ENCODE results near the gene PCGF6. TPM values are rescaled to one million over a fixed set of nuclear protein-coding genes. Genes with fewer than 3 reads are reported as not detected.

Gene PCGF6
- polyA plus RNA-seq, 4 donors, result 5.9 to 7.1 (median 6.5) TPM

- peaks cover 0 to 10% of the 10 kb centered on the region in 2 donors for H3K9me3 ChIP-seq (ENCODE audit: control insufficient read depth in 2 of 2, insufficient read depth in 1 of 2, low read depth in 1 of 2, low read length in 1 of 2)
- FAIRE-seq (no peak), DNase-seq (peak; percentile 15 to 67)
- H3K4me1 ChIP-seq (ENCODE audit: control insufficient read depth in 3 of 3, insufficient read depth in 2 of 3, low read depth in 1 of 3, low read length in 2 of 3), result peaks cover 0 to 4% (median 0%) of the 10 kb centered on the region in 3 donors
- no peak overlapping the region for H3K4me3 ChIP-seq (ENCODE audit: low read depth in 1 of 3, low read length in 3 of 3)
- 2 to 8% (median 2%) methylated on average over 11 of the region's 11 CpGs for WGBS, 3 donors
- no peaks in the 10 kb centered on the region for H3K36me3 ChIP-seq (ENCODE audit: control insufficient read depth in 3 of 3, insufficient read depth in 2 of 3, low read depth in 1 of 3, low read length in 3 of 3)
- peaks cover 21 to 54% (median 28%) of the 10 kb centered on the region in 3 donors for H3K27me3 ChIP-seq (ENCODE audit: control insufficient read depth in 3 of 3, insufficient read depth in 3 of 3, low read length in 3 of 3)
- H3K27ac ChIP-seq (ENCODE audit: low read depth in 1 of 3, low read length in 2 of 3), result no peak overlapping the region
These were observed 72.1 kb downstream of the PCGF6 start for GRCh38 chr10:103278862-103279298.

GRCh38 chr10:103278537-103278823, 72.5 kb downstream of the PCGF6 start:
- Histone ChIP-seq H3K27me3 (ENCODE audit: control insufficient read depth in 3 of 3, insufficient read depth in 3 of 3, low read length in 3 of 3) (peaks cover 21 to 55% (median 28%) of the 10 kb centered on the region in 3 donors), H3K4me3 (ENCODE audit: low read depth in 1 of 3, low read length in 3 of 3) (no peak overlapping the region), H3K9me3 (ENCODE audit: control insufficient read depth in 2 of 2, insufficient read depth in 1 of 2, low read depth in 1 of 2, low read length in 1 of 2) (peaks cover 0 to 10% of the 10 kb centered on the region in 2 donors), H3K4me1 (ENCODE audit: control insufficient read depth in 3 of 3, insufficient read depth in 2 of 3, low read depth in 1 of 3, low read length in 2 of 3) (peaks cover 0 to 4% (median 0%) of the 10 kb centered on the region in 3 donors), H3K27ac (ENCODE audit: low read depth in 1 of 3, low read length in 2 of 3) (no peak overlapping the region), H3K36me3 (ENCODE audit: control insufficient read depth in 3 of 3, insufficient read depth in 2 of 3, low read depth in 1 of 3, low read length in 3 of 3) (no peaks in the 10 kb centered on the region)
- DNase-seq (peak in 1 of 2 donors; percentile 6), FAIRE-seq (no peak)
- 35 to 44% (median 35%) methylated on average over 12 of the region's 12 CpGs for WGBS, 3 donors

- H3K27me3 ChIP-seq (ENCODE audit: control insufficient read depth in 3 of 3, insufficient read depth in 3 of 3, low read length in 3 of 3), result peaks cover 21 to 60% (median 28%) of the 10 kb centered on the region in 3 donors
- H3K36me3 ChIP-seq (ENCODE audit: control insufficient read depth in 3 of 3, insufficient read depth in 2 of 3, low read depth in 1 of 3, low read length in 3 of 3), result no peaks in the 10 kb centered on the region
- H3K27ac ChIP-seq (ENCODE audit: low read depth in 1 of 3, low read length in 2 of 3), result no peak overlapping the region
- DNase-seq (no peak), FAIRE-seq (no peak)
- H3K9me3 ChIP-seq (ENCODE audit: control insufficient read depth in 2 of 2, insufficient read depth in 1 of 2, low read depth in 1 of 2, low read length in 1 of 2), result peaks cover 0 to 10% of the 10 kb centered on the region in 2 donors
- 10 to 16% (median 12%) methylated on average over 71 to 76 of the region's 76 CpGs for WGBS, 3 donors
- H3K4me1 ChIP-seq (ENCODE audit: control insufficient read depth in 3 of 3, insufficient read depth in 2 of 3, low read depth in 1 of 3, low read length in 2 of 3), result peaks cover 0 to 4% (median 0%) of the 10 kb centered on the region in 3 donors
- peak overlapping the region in 2 of 3 donors; percentile 9 to 17 for H3K4me3 ChIP-seq (ENCODE audit: low read depth in 1 of 3, low read length in 3 of 3)
These were observed 73.0 kb downstream of the PCGF6 start for GRCh38 chr10:103277713-103278536.

GRCh38 chr10:103276896-103277712, 73.8 kb downstream of the PCGF6 start, which contains the start of gene INA:
INA (plus strand) TSS chr10:103277138; CDS start chr10:103277212, 74 bp downstream.
- FAIRE-seq (no peak), DNase-seq (peak in 1 of 2 donors; percentile 42)
- H3K36me3 ChIP-seq (ENCODE audit: control insufficient read depth in 3 of 3, insufficient read depth in 2 of 3, low read depth in 1 of 3, low read length in 3 of 3), result no peaks in the 10 kb centered on the region
- no peak within 1 kb of the TSS for H3K27ac ChIP-seq (ENCODE audit: low read depth in 1 of 3, low read length in 2 of 3)
- peaks cover 0 to 10% of the 10 kb centered on the region in 2 donors for H3K9me3 ChIP-seq (ENCODE audit: control insufficient read depth in 2 of 2, insufficient read depth in 1 of 2, low read depth in 1 of 2, low read length in 1 of 2)
- peak within 1 kb of the TSS in 2 of 3 donors; percentile 9 to 17 for H3K4me3 ChIP-seq (ENCODE audit: low read depth in 1 of 3, low read length in 3 of 3)
- H3K27me3 ChIP-seq (ENCODE audit: control insufficient read depth in 3 of 3, insufficient read depth in 3 of 3, low read length in 3 of 3), result peaks cover 21 to 60% (median 28%) of the 10 kb centered on the region in 3 donors
- 1 to 3% (median 3%) methylated on average over 91 to 105 of the region's 105 CpGs for WGBS, 3 donors
- peaks cover 0 to 4% (median 0%) of the 10 kb centered on the region in 3 donors for H3K4me1 ChIP-seq (ENCODE audit: control insufficient read depth in 3 of 3, insufficient read depth in 2 of 3, low read depth in 1 of 3, low read length in 2 of 3)

GRCh38 chr10:103276251-103276895, 74.6 kb downstream of the PCGF6 start:
- H3K27ac ChIP-seq (ENCODE audit: low read depth in 1 of 3, low read length in 2 of 3), result no peak overlapping the region
- WGBS, 3 donors, result 13 to 22% (median 16%) methylated on average over 18 to 21 of the region's 21 CpGs
- peaks cover 21 to 54% (median 26%) of the 10 kb centered on the region in 3 donors for H3K27me3 ChIP-seq (ENCODE audit: control insufficient read depth in 3 of 3, insufficient read depth in 3 of 3, low read length in 3 of 3)
- no peaks in the 10 kb centered on the region for H3K36me3 ChIP-seq (ENCODE audit: control insufficient read depth in 3 of 3, insufficient read depth in 2 of 3, low read depth in 1 of 3, low read length in 3 of 3)
- H3K4me3 ChIP-seq (ENCODE audit: low read depth in 1 of 3, low read length in 3 of 3), result peak overlapping the region in 1 of 3 donors; percentile 15
- FAIRE-seq (no peak), DNase-seq (no peak)
- H3K4me1 ChIP-seq (ENCODE audit: control insufficient read depth in 3 of 3, insufficient read depth in 2 of 3, low read depth in 1 of 3, low read length in 2 of 3), result peaks cover 0 to 4% (median 0%) of the 10 kb centered on the region in 3 donors
- peaks cover 0 to 10% of the 10 kb centered on the region in 2 donors for H3K9me3 ChIP-seq (ENCODE audit: control insufficient read depth in 2 of 2, insufficient read depth in 1 of 2, low read depth in 1 of 2, low read length in 1 of 2)

- Histone ChIP-seq H3K4me1 (ENCODE audit: control insufficient read depth in 3 of 3, insufficient read depth in 2 of 3, low read depth in 1 of 3, low read length in 2 of 3) (peaks cover 0 to 4% (median 0%) of the 10 kb centered on the region in 3 donors), H3K4me3 (ENCODE audit: low read depth in 1 of 3, low read length in 3 of 3) (no peak overlapping the region), H3K27me3 (ENCODE audit: control insufficient read depth in 3 of 3, insufficient read depth in 3 of 3, low read length in 3 of 3) (peaks cover 16 to 30% (median 20%) of the 10 kb centered on the region in 3 donors), H3K36me3 (ENCODE audit: control insufficient read depth in 3 of 3, insufficient read depth in 2 of 3, low read depth in 1 of 3, low read length in 3 of 3) (no peaks in the 10 kb centered on the region), H3K9me3 (ENCODE audit: control insufficient read depth in 2 of 2, insufficient read depth in 1 of 2, low read depth in 1 of 2, low read length in 1 of 2) (peaks cover 0 to 3% of the 10 kb centered on the region in 2 donors), H3K27ac (ENCODE audit: low read depth in 1 of 3, low read length in 2 of 3) (no peak overlapping the region)
- 54 to 66% (median 60%) methylated on average over 4 of the region's 4 CpGs for WGBS, 3 donors
- FAIRE-seq (no peak), DNase-seq (no peak)
These were observed 77.9 kb downstream of the PCGF6 start for GRCh38 chr10:103273041-103273441.

GRCh38 chr10:103265717-103266329, 85.1 kb downstream of the PCGF6 start:
- no peaks in the 10 kb centered on the region for H3K9me3 ChIP-seq (ENCODE audit: control insufficient read depth in 2 of 2, insufficient read depth in 1 of 2, low read depth in 1 of 2, low read length in 1 of 2)
- WGBS, 3 donors, result 31 to 35% (median 32%) methylated on average over 11 of the region's 11 CpGs
- DNase-seq (peak; percentile 47 to 83), FAIRE-seq (no peak)
- H3K4me3 ChIP-seq (ENCODE audit: low read depth in 1 of 3, low read length in 3 of 3), result no peak overlapping the region
- no peaks in the 10 kb centered on the region for H3K36me3 ChIP-seq (ENCODE audit: control insufficient read depth in 3 of 3, insufficient read depth in 2 of 3, low read depth in 1 of 3, low read length in 3 of 3)
- no peaks in the 10 kb centered on the region for H3K4me1 ChIP-seq (ENCODE audit: control insufficient read depth in 3 of 3, insufficient read depth in 2 of 3, low read depth in 1 of 3, low read length in 2 of 3)
- no peak overlapping the region for H3K27ac ChIP-seq (ENCODE audit: low read depth in 1 of 3, low read length in 2 of 3)
- H3K27me3 ChIP-seq (ENCODE audit: control insufficient read depth in 3 of 3, insufficient read depth in 3 of 3, low read length in 3 of 3), result peaks cover 0 to 6% (median 0%) of the 10 kb centered on the region in 3 donors

Data from small intestine (tissue), 7 donors.